HEK293T (cell line): ENCODE results near the gene FBXW7.

Experiments
- ARNT ChIP-seq: fragments of 450-650 bp; IDR thresholded peaks from 2 replicates; pipeline ENCODE4 v1.6.1; 2017; ENCODE audit warnings: mild to moderate bottlenecking
- BHLHE40 ChIP-seq: fragments of 450-650 bp; IDR thresholded peaks from 2 replicates; pipeline ENCODE4 v1.6.1; 2016; ENCODE audit warnings: mild to moderate bottlenecking, moderate library complexity, borderline replicate concordance
- ELF4 ChIP-seq: fragments of 450-650 bp; IDR thresholded peaks from 2 replicates; pipeline ENCODE4 v1.6.1; 2017; ENCODE audit warnings: antibody characterized with exemption
- FOXM1 ChIP-seq: fragments of 450-650 bp; IDR thresholded peaks from 2 replicates; pipeline ENCODE4 v1.6.1; 2017; ENCODE audit warnings: mild to moderate bottlenecking, borderline replicate concordance
- HDGF ChIP-seq: fragments of 450-650 bp; IDR thresholded peaks from 2 replicates; pipeline ENCODE4 v1.6.1; 2017; ENCODE audit warnings: antibody characterized with exemption, borderline replicate concordance
- LEF1 ChIP-seq: fragments of 450-650 bp; IDR thresholded peaks from 2 replicates; pipeline ENCODE4 v1.6.1; 2017; ENCODE audit warnings: mild to moderate bottlenecking, borderline replicate concordance
- SP1 ChIP-seq: fragments of 450-650 bp; IDR thresholded peaks from 2 replicates; pipeline ENCODE4 v1.6.1; 2017
- ZNF384 ChIP-seq: fragments of 450-650 bp; IDR thresholded peaks from 2 replicates; pipeline ENCODE4 v1.6.1; 2016

- TF ChIP-seq ELF4 (no peak), ARNT (no peak), ZNF384 (no peak), HDGF (no peak), BHLHE40 (no peak), FOXM1 (no peak), LEF1 (no peak), SP1 (no peak)
These were observed 136.6 kb downstream of the FBXW7 start for GRCh38 chr4:152399246-152399645.
